MM.1S (cell line): ENCODE results near the gene PPP2R3B.

Source experiments
- DNase-seq: peaks from one replicate; pipeline ENCODE4 v3.0.0-alpha.2; 2015
- H2AFZ ChIP-seq: fragments of 300-600 bp; sonication (generic); 2 replicates; pipeline ENCODE4 v1.6.0; 2016; ENCODE audit warnings: antibody characterized with exemption, low read length
- H3F3A ChIP-seq: fragments of 300-600 bp; sonication (generic); 2 replicates; pipeline ENCODE4 v1.6.1; 2016; ENCODE audit warnings: mild to moderate bottlenecking, antibody characterized with exemption, low read length, moderate library complexity, mixed read lengths; ENCODE audit not compliant: insufficient read depth
- H3K27ac ChIP-seq: fragments of 300-600 bp; sonication (generic); 2 replicates; pipeline ENCODE4 v1.5.1; 2016; ENCODE audit warnings: mild to moderate bottlenecking, low read length
- H3K27me3 ChIP-seq: fragments of 300-600 bp; sonication (generic); replicated peaks from 2 replicates; pipeline ENCODE4 v1.6.0; 2016; ENCODE audit warnings: low read length; ENCODE audit not compliant: insufficient read depth
- H3K36me3 ChIP-seq: fragments of 300-600 bp; sonication (generic); replicated peaks from 2 replicates; pipeline ENCODE4 v1.6.1; 2016; ENCODE audit warnings: mild to moderate bottlenecking, low read length, mixed read lengths; ENCODE audit not compliant: insufficient read depth
- H3K4me1 ChIP-seq: fragments of 300-600 bp; sonication (generic); 2 replicates; pipeline ENCODE4 v1.6.1; 2016; ENCODE audit warnings: low read length, mixed read lengths
- H3K4me2 ChIP-seq: fragments of 300-600 bp; sonication (generic); 2 replicates; pipeline ENCODE4 v1.6.0; 2016; ENCODE audit warnings: low read depth, low read length
- H3K4me3 ChIP-seq: fragments of 300-600 bp; sonication (generic); 2 replicates; pipeline ENCODE4 v1.5.1; 2016; ENCODE audit warnings: low read length, mixed read lengths
- H3K79me2 ChIP-seq: fragments of 300-600 bp; sonication (generic); 2 replicates; pipeline ENCODE4 v1.6.1; 2016; ENCODE audit warnings: mixed run types, low read length, mixed read lengths
- H3K9ac ChIP-seq: fragments of 300-600 bp; sonication (generic); 2 replicates; pipeline ENCODE4 v1.6.1; 2016; ENCODE audit warnings: low read length, mixed read lengths
- H3K9me2 ChIP-seq: fragments of 300-600 bp; sonication (generic); replicated peaks from 2 replicates; pipeline ENCODE4 v1.6.1; 2016; ENCODE audit warnings: mild to moderate bottlenecking, low read length, mixed read lengths; ENCODE audit not compliant: insufficient read depth
- H3K9me3 ChIP-seq: fragments of 300-600 bp; sonication (generic); replicated peaks from 2 replicates; pipeline ENCODE4 v1.6.1; 2016; ENCODE audit warnings: mild to moderate bottlenecking, low read length, mixed read lengths; ENCODE audit not compliant: insufficient read depth
- H4K20me1 ChIP-seq: fragments of 300-600 bp; sonication (generic); 2 replicates; pipeline ENCODE4 v1.6.1; 2016; ENCODE audit warnings: mild to moderate bottlenecking, low read length, moderate library complexity, mixed read lengths; ENCODE audit not compliant: insufficient read depth
- EZH2 ChIP-seq: fragments of 300-600 bp; sonication (generic); optimal IDR thresholded peaks from 2 replicates; pipeline ENCODE3; 2017; ENCODE audit warnings: low read depth, mild to moderate bottlenecking, antibody characterized with exemption, low read length, mixed read lengths
- EZH2phosphoT487 ChIP-seq: fragments of 300-600 bp; sonication (generic); IDR thresholded peaks from 2 replicates; pipeline ENCODE4 v1.6.1; 2018; ENCODE audit warnings: antibody characterized with exemption, low read length
- TF ChIP-seq, protein P1 (sequence below): fragments of 300-600 bp; sonication (generic); IDR thresholded peaks from 2 replicates; pipeline ENCODE4 v1.5.1; 2016; ENCODE audit warnings: antibody characterized with exemption, low read length, mixed read lengths

PPP2R3B gene

DNA sequence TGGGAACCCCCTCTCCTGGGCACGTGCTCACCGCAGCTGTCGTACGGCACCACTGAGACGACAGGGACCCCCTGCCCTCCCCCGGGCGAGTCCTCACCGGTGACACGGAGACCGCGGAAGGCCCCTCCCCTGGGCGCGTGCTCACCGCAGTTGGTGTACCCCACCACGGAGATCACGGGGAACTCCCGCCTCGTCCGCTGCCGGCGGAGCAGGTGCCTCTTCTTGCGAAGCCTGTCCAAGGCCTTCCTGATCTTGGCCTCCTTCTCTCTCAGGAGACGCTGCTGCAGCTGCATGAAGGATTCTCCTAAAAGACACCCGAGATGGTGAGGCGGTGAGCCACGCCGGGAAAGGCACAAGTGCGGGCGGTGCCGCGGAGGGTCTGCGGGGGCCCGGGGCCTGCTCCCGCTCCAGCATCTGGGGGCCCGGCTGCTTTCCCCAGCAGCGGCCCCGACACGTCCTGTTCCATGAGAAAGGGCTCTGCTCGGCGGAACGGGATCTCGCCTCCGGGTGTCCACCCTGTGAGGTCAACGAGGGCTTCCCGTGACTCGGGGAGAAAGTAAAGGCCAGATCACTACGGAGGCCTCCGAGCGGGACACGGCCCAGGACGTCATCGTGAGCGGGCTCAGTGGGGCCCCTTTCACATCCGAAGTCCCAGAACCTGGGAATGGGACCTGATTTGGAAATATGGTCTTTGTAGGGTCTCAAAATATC, 73.9 kb downstream of the PPP2R3B start:
- no peak overlapping the region for H3K4me3 ChIP-seq
- H3K36me3 ChIP-seq, result no peaks in the 10 kb centered on the region
- no peaks in the 10 kb centered on the region for H3F3A ChIP-seq
- H4K20me1 ChIP-seq, result no peaks in the 10 kb centered on the region
- no peaks in the 10 kb centered on the region for H3K9me2 ChIP-seq
- no peak overlapping the region for H3K9ac ChIP-seq
- H3K27me3 ChIP-seq, result no peaks in the 10 kb centered on the region
- H3K4me2 ChIP-seq, result no peak overlapping the region
- H3K79me2 ChIP-seq, result 0 out of 2 replicates have a peak, but pooled peaks cover 3% of the 10 kb centered on the region
- TF ChIP-seq EZH2phosphoT487 (no peak), EZH2 (no peak)
- TF ChIP-seq, protein P1, sequence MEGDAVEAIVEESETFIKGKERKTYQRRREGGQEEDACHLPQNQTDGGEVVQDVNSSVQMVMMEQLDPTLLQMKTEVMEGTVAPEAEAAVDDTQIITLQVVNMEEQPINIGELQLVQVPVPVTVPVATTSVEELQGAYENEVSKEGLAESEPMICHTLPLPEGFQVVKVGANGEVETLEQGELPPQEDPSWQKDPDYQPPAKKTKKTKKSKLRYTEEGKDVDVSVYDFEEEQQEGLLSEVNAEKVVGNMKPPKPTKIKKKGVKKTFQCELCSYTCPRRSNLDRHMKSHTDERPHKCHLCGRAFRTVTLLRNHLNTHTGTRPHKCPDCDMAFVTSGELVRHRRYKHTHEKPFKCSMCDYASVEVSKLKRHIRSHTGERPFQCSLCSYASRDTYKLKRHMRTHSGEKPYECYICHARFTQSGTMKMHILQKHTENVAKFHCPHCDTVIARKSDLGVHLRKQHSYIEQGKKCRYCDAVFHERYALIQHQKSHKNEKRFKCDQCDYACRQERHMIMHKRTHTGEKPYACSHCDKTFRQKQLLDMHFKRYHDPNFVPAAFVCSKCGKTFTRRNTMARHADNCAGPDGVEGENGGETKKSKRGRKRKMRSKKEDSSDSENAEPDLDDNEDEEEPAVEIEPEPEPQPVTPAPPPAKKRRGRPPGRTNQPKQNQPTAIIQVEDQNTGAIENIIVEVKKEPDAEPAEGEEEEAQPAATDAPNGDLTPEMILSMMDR, result no peak
- no peaks in the 10 kb centered on the region for H3K9me3 ChIP-seq
- no peak overlapping the region for H3K27ac ChIP-seq
- no peak for DNase-seq
- H2AFZ ChIP-seq, result no peak overlapping the region
- no peaks in the 10 kb centered on the region for H3K4me1 ChIP-seq

DNA sequence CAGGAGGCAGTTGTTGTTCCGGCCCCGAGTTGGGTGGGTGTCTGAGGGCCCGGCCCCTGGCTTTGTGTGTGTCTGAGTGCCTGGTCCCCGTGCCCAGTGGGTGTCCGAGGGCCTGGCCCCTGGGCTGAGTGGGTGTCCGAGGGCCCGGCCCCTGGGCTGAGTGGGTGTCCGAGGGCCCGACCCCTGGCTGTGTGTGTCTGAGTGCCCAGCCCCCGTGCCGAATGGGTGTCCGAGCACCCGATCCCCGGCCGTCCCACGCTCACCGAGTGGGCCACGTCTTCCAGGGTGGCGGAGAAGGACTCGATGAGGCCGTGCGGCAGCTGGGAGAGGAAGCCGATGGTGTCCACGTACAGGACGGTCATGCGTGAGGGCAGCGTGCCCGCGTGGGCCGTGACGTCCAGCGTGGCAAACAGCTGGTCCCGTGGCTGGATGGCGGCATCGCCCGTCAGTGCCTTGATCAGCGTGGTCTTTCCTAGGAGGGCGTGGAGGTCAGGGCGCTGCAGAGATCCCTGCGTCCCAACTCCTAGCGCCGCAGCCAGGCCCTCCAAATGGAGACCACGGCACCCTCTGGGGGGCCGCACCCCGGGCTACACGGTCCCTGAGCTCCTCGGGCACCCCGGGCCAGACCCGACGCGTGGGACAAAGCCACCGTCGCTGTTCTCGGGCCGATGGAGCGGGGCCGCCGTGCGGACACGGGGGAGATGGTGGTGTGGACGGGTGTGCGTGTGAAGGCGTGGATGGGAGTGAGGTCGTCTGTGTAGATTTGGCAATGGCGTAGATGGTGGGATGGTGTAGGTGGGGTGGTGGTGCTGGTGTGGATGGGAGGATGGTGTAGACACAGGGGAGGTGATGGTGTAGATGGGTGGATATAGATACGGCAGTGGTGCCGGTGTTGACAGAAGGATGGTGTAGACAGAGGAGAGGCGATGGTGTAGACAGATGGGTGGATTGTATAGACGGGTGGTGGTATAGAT, 75.3 kb downstream of the PPP2R3B start:
- H3K27me3 ChIP-seq, result no peaks in the 10 kb centered on the region
- no peak overlapping the region for H3K4me2 ChIP-seq
- no peaks in the 10 kb centered on the region for H3K9me2 ChIP-seq
- H3K4me3 ChIP-seq, result no peak overlapping the region
- TF ChIP-seq, protein P1, result no peak
- no peak for TF ChIP-seq EZH2
- TF ChIP-seq EZH2phosphoT487, result no peak
- no peak overlapping the region for H3K27ac ChIP-seq
- no peak for DNase-seq
- H3K9me3 ChIP-seq, result no peaks in the 10 kb centered on the region
- no peaks in the 10 kb centered on the region for H3F3A ChIP-seq
- no peak overlapping the region for H3K9ac ChIP-seq
- no peaks in the 10 kb centered on the region for H4K20me1 ChIP-seq
- H3K4me1 ChIP-seq, result no peaks in the 10 kb centered on the region
- H3K36me3 ChIP-seq, result no peaks in the 10 kb centered on the region
- H2AFZ ChIP-seq, result no peak overlapping the region
- 0 out of 2 replicates have a peak, but pooled peaks cover 3% of the 10 kb centered on the region for H3K79me2 ChIP-seq

DNA sequence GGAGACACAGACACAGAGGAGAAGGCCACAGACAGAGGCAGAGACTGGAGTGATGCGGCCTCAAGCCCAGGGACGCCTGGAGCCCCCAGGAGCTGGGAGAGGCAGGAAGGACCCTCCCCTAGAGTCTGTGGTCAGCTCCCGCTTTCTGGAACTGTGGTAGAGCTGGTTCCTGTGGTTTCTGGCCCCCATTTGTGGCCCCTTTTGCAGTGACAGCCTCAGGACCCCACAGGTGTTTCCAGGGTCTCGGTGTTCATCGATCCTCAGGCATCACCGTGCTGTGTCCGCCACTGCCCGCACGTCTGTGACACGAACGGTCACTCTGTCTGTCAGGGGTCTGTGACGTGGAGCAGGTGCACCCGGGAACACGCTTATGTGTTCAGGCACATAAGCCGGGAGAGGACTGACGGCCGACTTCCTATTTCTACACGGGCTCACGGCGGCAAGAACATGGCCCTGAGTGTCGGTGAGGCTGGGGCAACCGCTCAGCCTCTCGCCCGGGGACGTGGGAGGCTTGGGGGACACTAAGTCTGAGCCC, 76.0 kb downstream of the PPP2R3B start:
- Histone ChIP-seq H3K4me1 (no peaks in the 10 kb centered on the region), H3F3A (no peaks in the 10 kb centered on the region), H3K9ac (no peak overlapping the region), H3K36me3 (no peaks in the 10 kb centered on the region), H3K4me3 (no peak overlapping the region), H3K27ac (no peak overlapping the region), H4K20me1 (no peaks in the 10 kb centered on the region), H2AFZ (no peak overlapping the region), H3K9me2 (no peaks in the 10 kb centered on the region), H3K9me3 (no peaks in the 10 kb centered on the region), H3K4me2 (no peak overlapping the region), H3K79me2 (no peaks in the 10 kb centered on the region), H3K27me3 (no peaks in the 10 kb centered on the region)
- no peak for DNase-seq
- no peak for TF ChIP-seq EZH2phosphoT487
- TF ChIP-seq, protein P1, result no peak
- TF ChIP-seq EZH2, result no peak
